CD4-positive, alpha-beta T cell treated with Interleukin-17A for 4 hours (primary cell): Measurements from ENCODE around the gene IDUA.
A peak's percentile ranks its signal among the peaks of the same experiment; 100 is the strongest.
"Not testable (repeated sequence)": the region's sequence is repeated elsewhere in the genome, so short reads cannot be mapped to it uniquely, and the experiment has no call there.

Source experiments
- DNase-seq: peaks from one replicate; pipeline ENCODE4 v3.0.0-alpha.2; 2020; ENCODE audit warnings: mixed read lengths

IDUA gene

GRCh38 chr4:1033840-1034551 lies 47.2 kb downstream of the IDUA start:
- DNase-seq, result no peak

- DNase-seq, result no peak
Observed at GRCh38 chr4:1035510-1035909, 48.7 kb downstream of the IDUA start.

- no peak for DNase-seq
Observed at GRCh38 chr4:1036095-1036494, 49.3 kb downstream of the IDUA start.

- DNase-seq, result no peak
Observed at GRCh38 chr4:1036976-1037810, 50.3 kb downstream of the IDUA start.

- no peak for DNase-seq
Observed at GRCh38 chr4:1038948-1039492, 52.2 kb downstream of the IDUA start.

- DNase-seq, result no peak
Observed at GRCh38 chr4:1039493-1040343, 52.9 kb downstream of the IDUA start.

- DNase-seq, result no peak
Observed at GRCh38 chr4:1040344-1041146, 53.7 kb downstream of the IDUA start.

GRCh38 chr4:1041147-1041935 lies 54.5 kb downstream of the IDUA start:
- DNase-seq, result no peak

GRCh38 chr4:1041936-1042330 lies 55.1 kb downstream of the IDUA start:
- DNase-seq, result no peak

GRCh38 chr4:1042352-1043055 lies 55.7 kb downstream of the IDUA start:
- DNase-seq, result no peak

GRCh38 chr4:1043162-1043561 lies 56.3 kb downstream of the IDUA start:
- DNase-seq, result no peak

GRCh38 chr4:1043651-1044468 lies 57.0 kb downstream of the IDUA start:
- peak; percentile 27 for DNase-seq

- DNase-seq, result no peak
Observed at GRCh38 chr4:1044469-1045192, 57.8 kb downstream of the IDUA start.

GRCh38 chr4:1045193-1045594 lies 58.4 kb downstream of the IDUA start:
- no peak for DNase-seq

GRCh38 chr4:1045595-1046201 lies 58.9 kb downstream of the IDUA start:
- DNase-seq, result no peak

GRCh38 chr4:1046581-1047011 lies 59.8 kb downstream of the IDUA start:
- DNase-seq, result not testable (repeated sequence)

- no peak for DNase-seq
Observed at GRCh38 chr4:1047106-1047975, 60.5 kb downstream of the IDUA start.
